ENCODE results near the gene PPIP5K2. TPM values are rescaled to one million over a fixed set of nuclear protein-coding genes. Genes with fewer than 3 reads are reported as not detected.

Gene PPIP5K2
- polyA plus RNA-seq, 3 donors = 23.1 to 66.0 (median 41.1) TPM

DNA sequence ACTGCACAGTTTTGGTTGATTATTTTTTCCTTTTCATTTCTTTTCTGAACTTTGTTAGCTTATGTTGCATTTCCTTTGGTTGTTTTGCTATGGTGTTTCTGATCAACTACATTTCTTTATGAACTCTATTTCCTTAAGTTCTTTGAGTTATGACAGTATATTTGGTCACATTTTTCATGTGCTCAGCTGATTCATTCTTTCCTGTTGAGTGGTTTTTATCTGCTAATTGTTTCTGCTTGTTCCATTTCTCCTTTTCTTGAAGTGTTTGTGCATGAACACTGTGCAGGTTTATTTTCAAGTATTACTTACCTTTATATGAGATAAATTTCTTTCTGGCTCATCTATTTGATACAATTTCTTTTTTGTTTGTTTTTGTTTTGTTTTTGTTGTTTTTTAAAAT, 87.6 kb downstream of the PPIP5K2 start:
- intact Hi-C loops (cut with micrococcal nuclease) = no loop called here
- H2AFZ ChIP-seq (ENCODE audit: insufficient read depth, low read depth, low read length, poor library complexity, severe bottlenecking) = no peak overlapping the region
- no peaks in the 10 kb centered on the region for H4K20me1 ChIP-seq (ENCODE audit: insufficient read depth, low read length)
- no peaks in the 10 kb centered on the region for H3K79me2 ChIP-seq (ENCODE audit: insufficient read depth, low read length)
- no peak overlapping the region for H3K4me3 Mint-ChIP-seq
- no peaks in the 10 kb centered on the region for H3K27me3 ChIP-seq (ENCODE audit: control insufficient read depth in 2 of 2, insufficient read depth in 2 of 2, low read length in 2 of 2)
- H3K9me3 ChIP-seq (replicated peaks in 1 of 2; ENCODE audit: control insufficient read depth in 1 of 2, insufficient read depth in 1 of 2, low read length in 2 of 2) = no peaks in the 10 kb centered on the region
- H3K4me1 ChIP-seq (ENCODE audit: control insufficient read depth in 1 of 2, insufficient read depth in 2 of 2, low read length in 2 of 2) = peaks cover 11 to 17% of the 10 kb centered on the region in 2 donors
- no peaks in the 10 kb centered on the region for H3K9me3 Mint-ChIP-seq
- TF ChIP-seq, protein P1, sequence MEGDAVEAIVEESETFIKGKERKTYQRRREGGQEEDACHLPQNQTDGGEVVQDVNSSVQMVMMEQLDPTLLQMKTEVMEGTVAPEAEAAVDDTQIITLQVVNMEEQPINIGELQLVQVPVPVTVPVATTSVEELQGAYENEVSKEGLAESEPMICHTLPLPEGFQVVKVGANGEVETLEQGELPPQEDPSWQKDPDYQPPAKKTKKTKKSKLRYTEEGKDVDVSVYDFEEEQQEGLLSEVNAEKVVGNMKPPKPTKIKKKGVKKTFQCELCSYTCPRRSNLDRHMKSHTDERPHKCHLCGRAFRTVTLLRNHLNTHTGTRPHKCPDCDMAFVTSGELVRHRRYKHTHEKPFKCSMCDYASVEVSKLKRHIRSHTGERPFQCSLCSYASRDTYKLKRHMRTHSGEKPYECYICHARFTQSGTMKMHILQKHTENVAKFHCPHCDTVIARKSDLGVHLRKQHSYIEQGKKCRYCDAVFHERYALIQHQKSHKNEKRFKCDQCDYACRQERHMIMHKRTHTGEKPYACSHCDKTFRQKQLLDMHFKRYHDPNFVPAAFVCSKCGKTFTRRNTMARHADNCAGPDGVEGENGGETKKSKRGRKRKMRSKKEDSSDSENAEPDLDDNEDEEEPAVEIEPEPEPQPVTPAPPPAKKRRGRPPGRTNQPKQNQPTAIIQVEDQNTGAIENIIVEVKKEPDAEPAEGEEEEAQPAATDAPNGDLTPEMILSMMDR (IDR thresholded peaks at IDR 0.05) = no peak
- DNase-seq = no peak
- H3K36me3 ChIP-seq (replicated peaks in 1 of 2; ENCODE audit: control insufficient read depth in 1 of 2, insufficient read depth in 2 of 2, low read length in 2 of 2) = peaks cover 16 to 33% of the 10 kb centered on the region in 2 donors
- peaks cover 32 to 49% of the 10 kb centered on the region in 2 donors for H3K36me3 Mint-ChIP-seq
- H3K4me3 ChIP-seq (replicated peaks in 1 of 3; ENCODE audit: low read depth in 2 of 3, low read length in 3 of 3) = no peak overlapping the region
- no peak overlapping the region for H3K27ac ChIP-seq (ENCODE audit: low read depth in 1 of 2, low read length in 2 of 2)
- no peak overlapping the region for H3K9ac ChIP-seq (ENCODE audit: insufficient read depth, low read length, poor library complexity, severe bottlenecking)
- peaks cover 20% of the 10 kb centered on the region for H3K4me1 Mint-ChIP-seq
- H3K27ac Mint-ChIP-seq = peak overlapping the region in 5 of 7 donors; percentile 23 to 75 (median 37)
- H3K4me2 ChIP-seq (replicated peaks; ENCODE audit: extremely low read depth, low read length, poor library complexity, severe bottlenecking) = no peak overlapping the region
- no peaks in the 10 kb centered on the region for H3K27me3 Mint-ChIP-seq (ENCODE audit: low read depth in 3 of 3)

DNA sequence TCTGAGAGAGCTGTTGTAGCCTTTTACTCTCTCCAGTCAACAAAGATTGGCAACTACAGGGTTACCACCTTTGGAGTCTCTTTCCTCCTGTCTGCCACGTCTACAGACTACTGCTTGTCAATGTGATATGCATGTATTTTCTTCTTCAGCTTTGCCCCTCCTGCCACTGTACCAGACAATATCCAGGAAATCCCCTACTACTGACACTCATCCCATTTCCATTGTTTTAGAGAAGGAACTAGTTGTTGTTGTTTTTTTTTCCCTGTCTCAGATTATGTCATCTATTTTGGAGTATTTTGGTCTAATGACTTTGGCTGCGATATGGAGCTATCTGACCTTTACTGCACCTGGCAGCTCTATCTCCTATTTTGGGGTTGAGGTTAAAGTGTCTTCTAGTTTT, 88.4 kb downstream of the PPIP5K2 start:
- Histone ChIP-seq H3K4me2 (replicated peaks; ENCODE audit: extremely low read depth, low read length, poor library complexity, severe bottlenecking) (no peak overlapping the region), H4K20me1 (ENCODE audit: insufficient read depth, low read length) (no peaks in the 10 kb centered on the region), H2AFZ (ENCODE audit: insufficient read depth, low read depth, low read length, poor library complexity, severe bottlenecking) (no peak overlapping the region), H3K27ac (ENCODE audit: low read depth in 1 of 2, low read length in 2 of 2) (no peak overlapping the region), H3K36me3 (replicated peaks in 1 of 2; ENCODE audit: control insufficient read depth in 1 of 2, insufficient read depth in 2 of 2, low read length in 2 of 2) (peaks cover 8 to 26% of the 10 kb centered on the region in 2 donors), H3K9me3 (replicated peaks in 1 of 2; ENCODE audit: control insufficient read depth in 1 of 2, insufficient read depth in 1 of 2, low read length in 2 of 2) (no peaks in the 10 kb centered on the region), H3K9ac (ENCODE audit: insufficient read depth, low read length, poor library complexity, severe bottlenecking) (no peak overlapping the region), H3K79me2 (ENCODE audit: insufficient read depth, low read length) (no peaks in the 10 kb centered on the region), H3K4me3 (replicated peaks in 1 of 3; ENCODE audit: low read depth in 2 of 3, low read length in 3 of 3) (no peak overlapping the region), H3K4me1 (ENCODE audit: control insufficient read depth in 1 of 2, insufficient read depth in 2 of 2, low read length in 2 of 2) (peaks cover 11 to 17% of the 10 kb centered on the region in 2 donors), H3K27me3 (ENCODE audit: control insufficient read depth in 2 of 2, insufficient read depth in 2 of 2, low read length in 2 of 2) (no peaks in the 10 kb centered on the region)
- no peaks in the 10 kb centered on the region for H3K9me3 Mint-ChIP-seq
- WGBS (ENCODE audit: insufficient coverage) = no CpG with 5 or more reads among the region's 2 CpGs
- TF ChIP-seq, protein P1 (IDR thresholded peaks at IDR 0.05) = no peak
- intact Hi-C loops (cut with micrococcal nuclease) = no loop called here
- H3K36me3 Mint-ChIP-seq = peaks cover 28 to 47% of the 10 kb centered on the region in 2 donors
- peak overlapping the region in 2 of 7 donors; percentile 1 to 75 for H3K27ac Mint-ChIP-seq
- no peak for DNase-seq
- no peaks in the 10 kb centered on the region for H3K27me3 Mint-ChIP-seq (ENCODE audit: low read depth in 3 of 3)
- H3K4me3 Mint-ChIP-seq = no peak overlapping the region
- H3K4me1 Mint-ChIP-seq = peaks cover 20% of the 10 kb centered on the region
